ENCODE measurements around the gene NISCH.

DNA sequence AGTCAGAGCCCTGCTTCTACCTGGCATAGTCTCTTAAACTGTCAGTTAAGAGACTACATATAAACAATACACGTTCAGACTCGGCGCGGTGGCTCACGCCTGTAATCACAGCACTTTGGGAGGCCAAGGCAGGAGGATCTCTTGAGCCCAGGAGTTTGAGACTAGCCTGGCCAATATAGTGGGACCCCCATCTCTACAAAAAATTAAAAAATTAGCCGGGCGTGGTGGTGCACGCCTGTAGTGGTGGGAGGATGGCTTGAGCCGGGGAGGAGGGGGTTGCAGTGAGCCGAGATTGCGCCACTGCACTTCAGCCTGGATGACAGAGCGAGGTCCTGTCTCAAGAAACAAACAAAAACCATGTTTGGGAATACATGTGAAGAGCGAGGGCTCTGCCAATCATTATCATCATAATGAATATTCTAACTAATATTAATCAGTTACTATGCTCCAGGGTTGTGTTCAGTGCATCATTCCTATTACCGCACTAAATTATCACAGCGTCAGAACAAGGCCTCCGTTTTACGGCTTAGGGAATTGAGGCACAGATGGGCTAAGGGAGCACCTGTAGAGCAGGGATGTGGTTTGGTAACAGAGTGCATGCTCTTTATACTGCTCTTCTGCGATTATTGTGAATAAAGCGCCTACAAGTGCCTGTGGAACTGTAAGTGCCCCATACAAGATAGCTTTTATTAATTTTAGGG is 80.2 kb downstream of the NISCH start:
- no peak for TF ChIP-seq ARNTL (CRISPR knock-in tag; IDR thresholded peaks at IDR 0.05; ENCODE audit: borderline replicate concordance, low read depth)
- no peak for TF ChIP-seq ZNF70 (CRISPR knock-in tag; IDR thresholded peaks at IDR 0.05)
- no peak for TF ChIP-seq GLIS3 (CRISPR knock-in tag; IDR thresholded peaks at IDR 0.05)
- no peak for TF ChIP-seq ZFP3 (CRISPR knock-in tag; IDR thresholded peaks at IDR 0.05)
- TF ChIP-seq, protein P1, sequence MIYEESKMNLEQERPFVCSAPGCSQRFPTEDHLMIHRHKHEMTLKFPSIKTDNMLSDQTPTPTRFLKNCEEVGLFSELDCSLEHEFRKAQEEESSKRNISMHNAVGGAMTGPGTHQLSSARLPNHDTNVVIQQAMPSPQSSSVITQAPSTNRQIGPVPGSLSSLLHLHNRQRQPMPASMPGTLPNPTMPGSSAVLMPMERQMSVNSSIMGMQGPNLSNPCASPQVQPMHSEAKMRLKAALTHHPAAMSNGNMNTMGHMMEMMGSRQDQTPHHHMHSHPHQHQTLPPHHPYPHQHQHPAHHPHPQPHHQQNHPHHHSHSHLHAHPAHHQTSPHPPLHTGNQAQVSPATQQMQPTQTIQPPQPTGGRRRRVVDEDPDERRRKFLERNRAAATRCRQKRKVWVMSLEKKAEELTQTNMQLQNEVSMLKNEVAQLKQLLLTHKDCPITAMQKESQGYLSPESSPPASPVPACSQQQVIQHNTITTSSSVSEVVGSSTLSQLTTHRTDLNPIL (CRISPR knock-in tag; IDR thresholded peaks at IDR 0.05; ENCODE audit: low read depth) = no peak

Data from SK-N-SH treated with all-trans-retinoic acid at 6 μM for 48 hours (cell line).